H9 (cell line): ENCODE results near the gene SEPTIN12. TPM values are rescaled to one million over a fixed set of nuclear protein-coding genes. Genes with fewer than 3 reads are reported as not detected.
A peak's percentile ranks its signal among the peaks of the same experiment; 100 is the strongest.

ENCODE experiments used
- DNase-seq: peaks from one replicate; pipeline ENCODE4 v3.0.0-alpha.2; 2017
- H2AFZ ChIP-seq: one replicate; pipeline ENCODE4 v1.6.1; 2013; ENCODE audit warnings: mild to moderate bottlenecking, low read length, control low read depth, moderate library complexity
- H2AK5ac ChIP-seq: 2 replicates; pipeline ENCODE4 v1.6.1; 2013; ENCODE audit warnings: low read length, control low read depth, mixed read lengths; ENCODE audit not compliant: insufficient read length
- H2BK120ac ChIP-seq: one replicate; pipeline ENCODE4 v1.6.1; 2013; ENCODE audit warnings: low read depth, mild to moderate bottlenecking, low read length, control low read depth, inconsistent platforms; ENCODE audit not compliant: poor library complexity, severe bottlenecking
- H2BK12ac ChIP-seq: 2 replicates; pipeline ENCODE4 v1.6.1; 2013; ENCODE audit warnings: low read length, control low read depth, mixed read lengths, low read depth; ENCODE audit not compliant: insufficient read length
- H2BK15ac ChIP-seq: 2 replicates; pipeline ENCODE4 v1.6.1; 2013; ENCODE audit warnings: low read depth, low read length, control low read depth
- H2BK20ac ChIP-seq: one replicate; pipeline ENCODE4 v1.6.1; 2013; ENCODE audit warnings: low read depth, mild to moderate bottlenecking, low read length, control low read depth, inconsistent platforms; ENCODE audit not compliant: poor library complexity, severe bottlenecking
- H2BK5ac ChIP-seq: 2 replicates; pipeline ENCODE4 v1.6.1; 2013; ENCODE audit warnings: low read length, control low read depth, mixed read lengths; ENCODE audit not compliant: insufficient read length
- H3K14ac ChIP-seq: 2 replicates; pipeline ENCODE4 v1.6.1; 2013; ENCODE audit warnings: low read length, control low read depth; ENCODE audit not compliant: insufficient read depth
- H3K18ac ChIP-seq: 2 replicates; pipeline ENCODE4 v1.6.1; 2013; ENCODE audit warnings: low read depth, mild to moderate bottlenecking, mixed read lengths, low read length, control low read depth; ENCODE audit not compliant: insufficient read length
- H3K23ac ChIP-seq: 2 replicates; pipeline ENCODE4 v1.6.1; 2013; ENCODE audit warnings: low read length, control low read depth, mixed read lengths, low read depth; ENCODE audit not compliant: insufficient read length
- H3K23me2 ChIP-seq: 2 replicates; pipeline ENCODE4 v1.6.1; 2013; ENCODE audit warnings: low read depth, mild to moderate bottlenecking, mixed read lengths, low read length, control low read depth; ENCODE audit not compliant: insufficient read length, poor library complexity, severe bottlenecking
- H3K27ac ChIP-seq: 2 replicates; pipeline ENCODE4 v1.5.1; 2013; ENCODE audit warnings: low read length, control low read depth, mixed read lengths, low read depth; ENCODE audit not compliant: insufficient read length
- H3K27me3 ChIP-seq: 2 replicates; pipeline ENCODE4 v1.6.1; 2013; ENCODE audit warnings: low read length, control low read depth, inconsistent platforms; ENCODE audit not compliant: insufficient read depth
- H3K4ac ChIP-seq: 2 replicates; pipeline ENCODE4 v1.6.1; 2013; ENCODE audit warnings: low read depth, mild to moderate bottlenecking, control low read depth, inconsistent platforms, low read length, moderate library complexity
- H3K4me1 ChIP-seq: 2 replicates; pipeline ENCODE4 v1.6.1; 2013; ENCODE audit warnings: low read length, control low read depth, inconsistent platforms; ENCODE audit not compliant: insufficient read depth
- H3K4me2 ChIP-seq: 2 replicates; pipeline ENCODE4 v1.6.1; 2013; ENCODE audit warnings: low read length, control low read depth, mixed read lengths; ENCODE audit not compliant: insufficient read length, insufficient read depth
- H3K56ac ChIP-seq: 2 replicates; pipeline ENCODE4 v1.6.1; 2013; ENCODE audit warnings: low read depth, mild to moderate bottlenecking, mixed read lengths, low read length, control low read depth; ENCODE audit not compliant: insufficient read length
- H3K79me1 ChIP-seq: 2 replicates; pipeline ENCODE4 v1.6.1; 2013; ENCODE audit warnings: low read depth, mild to moderate bottlenecking, moderate library complexity, low read length, control low read depth, inconsistent platforms; ENCODE audit not compliant: insufficient read depth, poor library complexity, severe bottlenecking
- H3K79me2 ChIP-seq: 2 replicates; pipeline ENCODE4 v1.6.1; 2013; ENCODE audit warnings: low read length, control low read depth, inconsistent platforms; ENCODE audit not compliant: insufficient read depth
- H3K9ac ChIP-seq: 2 replicates; pipeline ENCODE4 v1.6.1; 2013; ENCODE audit warnings: low read length, control low read depth, mixed read lengths; ENCODE audit not compliant: insufficient read length; ENCODE audit errors: extremely low read depth
- H3K9me3 ChIP-seq: one replicate; pipeline ENCODE4 v1.6.1; 2013; ENCODE audit warnings: low read depth, low read length, inconsistent platforms; ENCODE audit not compliant: control insufficient read depth
- H3T11ph ChIP-seq: one replicate; pipeline ENCODE4 v1.6.1; 2013; ENCODE audit warnings: mild to moderate bottlenecking, low read length, control low read depth, inconsistent platforms
- H4K20me1 ChIP-seq: one replicate; pipeline ENCODE4 v1.6.1; 2013; ENCODE audit not compliant: control insufficient read depth, insufficient read length, insufficient read depth
- H4K5ac ChIP-seq: 2 replicates; pipeline ENCODE4 v1.6.1; 2013; ENCODE audit warnings: low read depth, mild to moderate bottlenecking, mixed read lengths, low read length, control low read depth; ENCODE audit not compliant: insufficient read length
- H4K8ac ChIP-seq: replicated peaks from 2 replicates; pipeline ENCODE4 v1.6.1; 2013; ENCODE audit warnings: low read length, control low read depth, mixed read lengths, low read depth; ENCODE audit not compliant: insufficient read length
- H4K91ac ChIP-seq: 2 replicates; pipeline ENCODE4 v1.6.1; 2013; ENCODE audit warnings: low read depth, mild to moderate bottlenecking, moderate library complexity, mixed read lengths, low read length, control low read depth; ENCODE audit not compliant: insufficient read length
- H3K27ac Mint-ChIP-seq, 3 experiments: 2 replicates in 2 of 3; 3 replicates in 1 of 3; pipeline ENCODE4 v1.8.0; 2020 to 2021; ENCODE audit warnings: mixed read lengths in 3 of 3, mild to moderate bottlenecking in 1 of 3, moderate library complexity in 1 of 3
- H3K27me3 Mint-ChIP-seq: 2 replicates; pipeline ENCODE4 v1.8.0; 2021; ENCODE audit warnings: low read depth, mild to moderate bottlenecking, moderate library complexity, mixed read lengths
- H3K36me3 Mint-ChIP-seq, 3 experiments: 2 replicates in 2 of 3; 3 replicates in 1 of 3; pipeline ENCODE4 v1.8.0; 2020 to 2021; ENCODE audit warnings: low read depth in 3 of 3, mixed read lengths in 3 of 3; ENCODE audit not compliant: insufficient read depth in 1 of 3
- H3K4me1 Mint-ChIP-seq, 2 experiments: 2 replicates each; pipeline ENCODE4 v1.8.0; 2020; ENCODE audit warnings: mixed read lengths in 2 of 2
- H3K4me3 Mint-ChIP-seq, 2 experiments: 2 replicates in 1 of 2; 3 replicates in 1 of 2; pipeline ENCODE4 v1.8.0; 2020 to 2021; ENCODE audit warnings: mild to moderate bottlenecking in 2 of 2, mixed read lengths in 2 of 2, moderate library complexity in 1 of 2
- H3K9me3 Mint-ChIP-seq, 2 experiments: 2 replicates in 1 of 2; 3 replicates in 1 of 2; pipeline ENCODE4 v1.8.0; 2020; ENCODE audit warnings: mild to moderate bottlenecking in 2 of 2, mixed read lengths in 2 of 2, moderate library complexity in 1 of 2
- WGBS: extraction: QIAGEN DNeasy Blood & Tissue Kit; methylation state at CpG from one replicate; pipeline ENCODE4 v1.1.7; 2013; ENCODE audit warnings: missing lambda C conversion rate, low lambda C conversion rate, mixed read lengths; ENCODE audit not compliant: insufficient read length; ENCODE audit errors: extremely low coverage; 5-methylcytosine and 5-hydroxymethylcytosine counted together
- total RNA-seq: library from RNA; stranded (reverse); gene quantifications from 2 replicates; pipeline ENCODE4 v1.2.1, GENCODE V29; 2021
- TF ChIP-seq, protein P1 (sequence below): fragments of 200-600 bp; sonication (generic); conservative IDR thresholded peaks from 3 replicates; pipeline ENCODE4 v1.8.0; 2021; ENCODE audit warnings: antibody characterized with exemption, mild to moderate bottlenecking

Gene SEPTIN12
- total RNA-seq, 1 experiment from 2014 or later = 0.48 TPM

DNA sequence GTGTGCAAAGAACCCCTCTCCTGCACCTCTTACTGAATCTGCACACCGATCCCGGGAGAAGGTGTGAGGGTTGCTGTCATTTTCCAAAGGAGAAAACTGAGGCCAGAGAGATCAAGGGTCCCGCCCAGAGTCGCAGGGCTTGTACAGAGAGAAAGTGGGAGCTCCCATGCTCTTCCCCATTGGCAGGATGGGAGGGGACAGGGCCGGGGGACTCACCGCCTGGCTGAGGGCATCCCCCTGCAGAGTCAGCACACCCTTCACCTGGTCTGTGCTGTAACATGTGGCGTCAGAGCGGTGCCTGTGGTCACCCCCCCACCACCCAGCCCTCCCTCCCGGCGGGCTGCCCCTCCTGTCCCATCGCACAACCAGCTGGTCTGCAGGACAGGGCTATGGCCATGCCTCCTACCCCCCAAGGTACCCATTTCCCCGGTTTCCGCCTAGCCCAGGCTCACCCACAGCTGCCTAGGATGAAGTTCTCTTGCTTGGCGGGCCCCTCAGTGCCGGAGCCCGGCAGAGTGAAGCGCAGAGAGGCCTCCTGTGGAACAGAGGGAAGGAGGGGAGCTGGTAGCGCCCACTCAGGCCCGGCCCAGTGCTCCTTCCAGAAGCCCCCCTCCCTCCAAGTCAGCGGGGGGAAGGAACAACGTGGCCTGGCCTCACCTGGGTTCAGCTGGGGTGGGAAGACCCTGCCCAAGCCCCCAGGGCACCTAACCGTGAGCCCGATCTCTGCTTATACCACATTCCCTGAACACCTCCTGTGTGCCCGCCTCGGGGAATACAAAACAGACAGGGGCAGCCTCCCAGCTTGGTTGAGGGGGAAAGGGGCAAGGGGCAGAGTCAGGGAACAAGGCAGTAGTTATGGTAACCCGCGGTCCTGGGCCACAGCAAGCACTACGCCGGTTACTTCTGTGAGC, 13.2 kb upstream of the SEPTIN12 start:
- H3K4me2 ChIP-seq = peak overlapping the region; percentile 83
- Mint-ChIP-seq H3K4me3 (peak overlapping the region; percentile 76 to 85), H3K9me3 (no peaks in the 10 kb centered on the region), H3K4me1 (peaks cover 17 to 31% of the 10 kb centered on the region in 2 experiments), H3K36me3 (peaks cover 11 to 39% (median 34%) of the 10 kb centered on the region in 3 experiments), H3K27ac (peak overlapping the region in 1 of 3 experiments; percentile 59; a peak in 1 of 7 replicates), H3K27me3 (no peaks in the 10 kb centered on the region; the same call in 1 of the 2 replicates)
- WGBS = no CpG with 5 or more reads among the region's 29 CpGs
- H3K56ac ChIP-seq = no peak overlapping the region
- no peak overlapping the region for H4K8ac ChIP-seq
- no peaks in the 10 kb centered on the region for H3K79me2 ChIP-seq
- H2AFZ ChIP-seq = no peak overlapping the region
- no peak overlapping the region for H2BK5ac ChIP-seq
- H3K14ac ChIP-seq = 0 out of 2 replicates have a peak overlapping the region, but pooled peaks have one; percentile 1
- H4K20me1 ChIP-seq = no peaks in the 10 kb centered on the region
- H3K27ac ChIP-seq = no peak overlapping the region
- no peak overlapping the region for H2BK12ac ChIP-seq
- no peak overlapping the region for H2BK20ac ChIP-seq
- H2BK15ac ChIP-seq = no peak overlapping the region
- H2AK5ac ChIP-seq = no peak overlapping the region
- no peak overlapping the region for H2BK120ac ChIP-seq
- H3K9ac ChIP-seq = peak overlapping the region; percentile 20
- H3K27me3 ChIP-seq = no peaks in the 10 kb centered on the region
- H4K91ac ChIP-seq = no peak overlapping the region
- no peak overlapping the region for H4K5ac ChIP-seq
- DNase-seq = no peak
- TF ChIP-seq, protein P1, sequence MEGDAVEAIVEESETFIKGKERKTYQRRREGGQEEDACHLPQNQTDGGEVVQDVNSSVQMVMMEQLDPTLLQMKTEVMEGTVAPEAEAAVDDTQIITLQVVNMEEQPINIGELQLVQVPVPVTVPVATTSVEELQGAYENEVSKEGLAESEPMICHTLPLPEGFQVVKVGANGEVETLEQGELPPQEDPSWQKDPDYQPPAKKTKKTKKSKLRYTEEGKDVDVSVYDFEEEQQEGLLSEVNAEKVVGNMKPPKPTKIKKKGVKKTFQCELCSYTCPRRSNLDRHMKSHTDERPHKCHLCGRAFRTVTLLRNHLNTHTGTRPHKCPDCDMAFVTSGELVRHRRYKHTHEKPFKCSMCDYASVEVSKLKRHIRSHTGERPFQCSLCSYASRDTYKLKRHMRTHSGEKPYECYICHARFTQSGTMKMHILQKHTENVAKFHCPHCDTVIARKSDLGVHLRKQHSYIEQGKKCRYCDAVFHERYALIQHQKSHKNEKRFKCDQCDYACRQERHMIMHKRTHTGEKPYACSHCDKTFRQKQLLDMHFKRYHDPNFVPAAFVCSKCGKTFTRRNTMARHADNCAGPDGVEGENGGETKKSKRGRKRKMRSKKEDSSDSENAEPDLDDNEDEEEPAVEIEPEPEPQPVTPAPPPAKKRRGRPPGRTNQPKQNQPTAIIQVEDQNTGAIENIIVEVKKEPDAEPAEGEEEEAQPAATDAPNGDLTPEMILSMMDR = no peak
- H3K4me1 ChIP-seq = no peaks in the 10 kb centered on the region
- H3K9me3 ChIP-seq = no peaks in the 10 kb centered on the region
- H3K23me2 ChIP-seq = peaks cover 7% of the 10 kb centered on the region
- H3K18ac ChIP-seq = no peak overlapping the region
- no peak overlapping the region for H3K23ac ChIP-seq
- no peak overlapping the region for H3T11ph ChIP-seq
- H3K4ac ChIP-seq = no peak overlapping the region
- H3K79me1 ChIP-seq = no peaks in the 10 kb centered on the region
